Bone marrow (tissue), 2 donors: Measurements from ENCODE around the gene NRG2.
A peak's percentile ranks its signal among the peaks of the same experiment; 100 is the strongest.

Experiments used
- DNase-seq, 2 donors: peaks; one replicate each; lab custom pipeline; 2025; lab: John Stamatoyannopoulos, UW

Gene NRG2

DNA sequence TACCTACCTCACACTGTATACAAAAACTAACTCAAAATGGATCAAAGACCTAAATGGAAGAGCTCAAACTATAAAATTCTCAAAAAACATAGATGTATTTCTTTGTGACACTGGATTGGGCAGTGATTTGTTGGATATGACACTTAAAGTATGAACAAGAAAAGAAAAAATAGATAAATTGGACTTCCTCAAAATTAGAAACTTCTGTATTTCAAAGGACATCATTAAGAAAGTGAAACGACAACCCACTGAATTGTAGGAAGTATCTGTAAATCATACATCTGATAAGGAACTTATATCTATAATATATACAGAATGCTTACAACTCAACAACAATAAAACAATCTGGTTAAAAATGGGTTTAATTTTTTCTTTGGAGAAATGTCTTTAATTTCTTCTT, 96.7 kb downstream of the NRG2 start:
- peak in 1 of 2 donors; percentile 4 for DNase-seq

- DNase-seq, result no peak
These were observed 97.1 kb downstream of the NRG2 start for GRCh38 chr5:139946006-139946405.

GRCh38 chr5:139942243-139942642, 100.9 kb downstream of the NRG2 start:
- no peak for DNase-seq

DNA sequence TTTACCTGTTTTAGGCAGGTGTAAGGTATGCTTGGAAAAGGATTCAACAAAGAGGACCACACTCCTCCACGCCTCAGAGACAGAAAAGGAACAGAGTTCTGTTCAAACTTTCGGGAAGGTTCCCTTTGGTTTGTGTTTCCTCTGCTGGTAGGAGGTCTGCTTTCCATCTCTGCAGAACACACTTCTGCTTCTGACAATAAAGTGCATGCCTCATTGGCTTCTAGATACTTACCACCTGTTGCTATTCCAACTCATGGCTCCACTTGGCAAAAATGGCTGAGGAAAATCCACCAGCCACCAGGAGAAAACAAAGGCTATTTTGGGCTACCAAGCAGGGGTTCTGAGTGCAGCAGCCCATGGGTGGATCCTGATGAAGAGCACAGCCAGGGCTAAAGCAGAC, 112.7 kb downstream of the NRG2 start:
- no peak for DNase-seq

- DNase-seq, result no peak
These were observed 116.1 kb downstream of the NRG2 start for GRCh38 chr5:139926797-139927503.

DNA sequence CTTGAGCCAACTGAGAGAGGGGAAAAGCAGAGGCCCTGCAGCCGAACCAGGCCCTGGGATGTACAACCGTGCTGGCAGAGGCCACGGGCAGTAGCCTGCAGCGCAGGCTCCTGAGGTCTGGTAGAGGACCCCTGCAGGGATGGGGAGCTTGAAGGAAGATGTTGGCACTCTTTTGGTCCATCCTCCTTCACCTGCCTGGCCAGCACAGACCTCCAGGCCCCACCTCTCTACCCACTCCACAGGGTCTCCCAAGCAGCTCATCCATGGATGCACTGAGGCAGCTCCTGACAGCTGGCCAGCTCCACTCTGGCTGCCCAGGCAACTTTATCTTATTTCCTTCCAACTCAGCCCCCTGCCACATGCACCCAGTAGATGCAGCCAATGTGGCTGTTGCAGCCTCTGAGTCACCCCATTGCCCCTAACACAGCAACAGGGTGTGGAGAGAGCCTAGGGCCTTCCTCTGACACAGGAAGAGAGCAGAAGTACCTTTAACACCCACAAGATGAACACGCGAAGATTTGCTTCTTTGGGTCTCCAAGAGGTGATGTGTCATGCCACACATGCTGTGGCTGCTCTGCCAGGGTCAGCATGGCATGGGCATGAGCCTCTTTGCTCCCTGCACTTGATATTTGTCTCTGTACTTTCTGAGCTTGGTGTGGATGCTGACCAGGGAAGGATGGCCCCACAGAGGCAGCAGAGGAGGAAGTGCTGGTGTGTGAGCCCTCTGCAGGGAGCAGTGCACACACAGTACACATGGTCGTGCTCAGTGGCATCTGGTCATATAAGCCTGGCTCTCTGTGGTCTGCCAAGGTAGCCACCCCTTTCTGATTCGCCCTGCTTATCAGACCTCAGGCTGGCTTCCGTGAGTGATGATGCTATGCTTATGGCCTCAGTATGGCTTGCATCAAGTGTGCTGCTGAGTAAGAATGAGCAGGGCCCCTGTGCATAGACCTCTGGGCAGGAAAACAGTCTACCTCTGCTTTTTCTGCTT, 117.2 kb downstream of the NRG2 start:
- DNase-seq, result no peak

- no peak for DNase-seq
These were observed 117.9 kb downstream of the NRG2 start for GRCh38 chr5:139925216-139925562.

- DNase-seq, result no peak
These were observed 118.5 kb downstream of the NRG2 start for GRCh38 chr5:139924294-139925215.

DNA sequence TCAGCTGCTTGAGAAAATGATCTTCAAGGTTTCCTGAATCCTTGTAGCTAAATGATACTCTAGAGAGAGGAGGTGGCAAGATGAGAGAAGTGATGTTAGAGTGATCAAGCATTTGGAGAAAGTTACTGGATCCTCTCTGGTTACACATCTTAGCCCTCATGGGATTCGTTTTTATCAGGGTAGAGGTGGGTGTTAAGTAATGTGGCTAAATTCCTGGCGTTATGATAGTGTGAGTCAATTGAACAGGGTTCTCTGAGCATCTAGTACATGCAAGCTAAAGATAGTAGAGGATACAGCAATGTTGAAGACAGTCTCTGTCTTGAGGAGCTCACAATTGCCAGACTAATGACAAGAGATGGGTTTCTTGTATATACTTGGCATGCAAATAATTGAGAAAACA, 123.8 kb downstream of the NRG2 start:
- no peak for DNase-seq

DNA sequence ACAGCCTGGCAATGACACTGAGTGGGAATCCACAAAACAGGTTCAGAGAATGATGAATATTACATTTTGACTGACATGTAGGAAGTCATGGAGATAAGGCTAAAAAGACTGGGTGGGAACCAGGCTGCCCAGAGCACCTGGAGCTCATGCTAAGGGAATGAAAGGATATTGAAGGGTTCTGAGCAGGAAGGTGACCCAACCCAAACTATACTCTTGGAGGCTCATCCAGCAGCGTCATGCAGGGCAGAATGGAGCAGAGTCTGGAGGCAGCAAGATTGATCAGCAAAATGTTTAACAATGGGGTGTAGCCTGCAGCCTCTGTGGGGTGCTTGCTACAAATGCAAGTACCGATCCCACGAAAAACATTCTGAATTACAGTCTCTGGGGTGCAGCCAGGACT, 127.3 kb downstream of the NRG2 start:
- no peak for DNase-seq

DNA sequence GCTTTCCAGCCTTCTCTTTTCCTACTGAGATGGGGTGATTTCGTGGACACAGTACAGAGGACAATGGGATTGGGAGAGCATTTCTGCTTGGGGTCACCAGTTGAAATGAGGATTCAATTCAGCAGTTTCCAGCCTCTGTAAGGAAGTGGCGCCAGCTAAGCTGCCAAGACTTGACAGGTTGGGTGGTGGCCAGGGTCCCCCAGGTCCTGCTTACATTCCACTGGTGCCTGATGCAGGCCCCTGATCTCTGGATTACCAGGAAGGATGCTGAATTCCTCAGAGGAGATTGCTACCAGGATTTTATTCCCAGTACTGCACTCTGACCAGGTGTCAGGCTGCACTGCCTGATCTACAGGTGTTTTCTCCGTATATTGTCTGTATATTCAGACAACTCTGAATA, 127.8 kb downstream of the NRG2 start:
- no peak for DNase-seq

GRCh38 chr5:139914218-139914807, 128.8 kb downstream of the NRG2 start:
- no peak for DNase-seq

GRCh38 chr5:139912804-139913203, 130.3 kb downstream of the NRG2 start:
- DNase-seq, result no peak

DNA sequence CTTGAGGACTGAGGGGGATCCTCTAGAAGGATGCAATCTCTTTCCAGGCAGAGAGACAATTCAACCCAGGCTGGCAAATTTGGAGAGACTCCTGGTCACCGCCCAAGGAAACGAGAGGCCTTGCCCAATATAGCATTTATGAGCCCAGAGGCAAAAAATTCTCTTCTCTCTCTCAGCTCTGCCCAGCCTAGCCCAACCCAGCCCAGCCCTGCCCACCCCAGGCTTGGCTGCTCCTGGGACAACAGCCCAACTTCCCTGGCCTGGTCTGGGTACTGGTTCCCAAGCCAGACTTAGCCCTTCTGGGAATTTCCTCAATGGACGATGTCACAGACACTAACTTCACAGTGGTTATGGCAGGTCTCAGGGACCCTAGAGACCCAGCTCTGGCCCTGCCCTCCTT, 130.9 kb downstream of the NRG2 start:
- DNase-seq, result no peak

DNA sequence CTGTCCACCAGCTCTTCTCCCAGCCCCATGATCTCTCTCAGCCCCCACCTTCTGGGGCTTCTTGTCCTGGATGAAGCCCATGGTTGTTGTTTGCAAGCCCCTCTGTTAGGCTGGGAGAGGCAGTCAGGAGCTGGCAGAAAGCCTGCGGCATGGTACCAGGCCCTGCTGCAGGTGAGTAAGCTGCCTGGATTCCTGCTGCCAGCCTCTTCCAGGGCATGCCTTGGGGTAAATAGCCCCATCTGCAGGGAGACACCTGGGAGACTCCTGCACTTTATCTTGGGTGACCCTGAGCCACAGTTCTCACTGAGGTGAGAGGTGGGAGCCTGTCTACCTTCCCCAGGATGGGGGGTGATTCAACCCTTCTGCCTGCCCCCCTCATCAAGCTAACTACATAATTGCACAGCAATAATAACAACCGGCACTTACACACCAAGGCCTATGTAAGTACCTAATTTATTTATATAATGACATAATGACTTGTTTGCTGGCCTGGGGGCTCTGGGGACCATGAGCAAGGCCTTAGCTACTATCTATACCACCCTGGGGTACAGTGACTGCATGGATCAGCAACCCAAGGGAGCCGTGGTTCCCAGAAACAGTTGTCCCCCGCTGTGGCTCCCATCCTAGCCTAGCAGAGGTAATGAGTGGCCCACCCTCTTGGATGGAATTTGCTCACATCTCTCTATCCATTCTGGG, 131.5 kb downstream of the NRG2 start:
- DNase-seq, result no peak

DNA sequence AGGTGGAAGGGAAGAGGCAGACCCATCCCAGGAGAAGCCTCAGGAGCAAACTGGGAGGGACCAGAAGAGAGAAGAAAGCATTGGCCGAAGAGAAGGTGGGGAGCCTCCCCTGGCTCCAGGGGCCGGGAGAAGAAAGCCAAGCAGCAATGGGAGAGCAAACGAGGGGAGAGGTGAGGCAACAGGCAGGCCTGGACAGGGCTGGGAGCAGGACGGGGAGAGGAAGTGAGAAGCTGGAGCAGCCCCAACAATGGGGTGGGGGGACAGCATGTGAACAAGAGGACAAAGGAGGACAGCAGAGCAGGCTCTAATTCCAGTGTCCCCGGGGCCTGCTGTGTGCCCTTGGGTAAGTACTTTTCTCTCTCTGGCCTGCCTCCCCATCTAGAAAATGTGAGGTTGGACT, 132.2 kb downstream of the NRG2 start:
- DNase-seq, result no peak

DNA sequence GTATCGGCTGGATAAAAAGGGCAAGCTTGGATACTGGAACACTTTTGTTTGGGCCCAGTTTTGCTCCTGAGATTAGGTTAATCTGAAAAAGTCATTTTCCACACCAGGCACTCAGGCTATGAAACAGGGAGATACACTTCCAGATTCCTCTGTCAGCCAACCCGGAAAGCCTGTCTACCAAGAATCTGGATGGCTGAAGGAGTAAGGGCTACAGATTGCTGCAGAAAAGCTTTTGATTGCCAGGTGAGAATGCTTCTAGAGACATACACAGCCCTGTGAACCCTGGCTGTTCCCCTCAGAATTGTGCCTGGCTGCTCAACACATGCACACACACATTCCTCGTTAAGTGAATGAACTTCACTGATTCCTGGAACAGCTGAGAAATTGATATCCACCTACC, 133.1 kb downstream of the NRG2 start:
- DNase-seq, result no peak

GRCh38 chr5:139908749-139909148, 134.3 kb downstream of the NRG2 start:
- no peak for DNase-seq

DNA sequence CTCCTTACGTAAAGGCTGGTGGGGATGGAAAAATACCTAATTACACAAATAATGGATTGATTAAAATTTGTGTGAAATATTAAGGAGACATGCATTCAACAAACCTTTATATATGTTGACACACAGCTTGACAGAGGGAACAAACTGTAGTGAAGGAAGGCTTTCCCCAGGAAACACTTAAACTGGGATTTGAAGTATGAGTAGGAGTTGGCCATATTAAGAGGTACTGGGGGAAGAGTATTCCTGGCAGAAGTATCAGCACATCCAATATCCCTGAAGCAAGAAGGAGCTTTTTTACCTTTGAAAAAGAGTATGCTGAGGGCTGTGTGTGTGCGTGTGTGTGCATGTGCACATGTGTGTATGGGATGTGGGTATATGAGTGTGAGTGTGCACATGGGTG, 136.4 kb downstream of the NRG2 start:
- no peak for DNase-seq

DNA sequence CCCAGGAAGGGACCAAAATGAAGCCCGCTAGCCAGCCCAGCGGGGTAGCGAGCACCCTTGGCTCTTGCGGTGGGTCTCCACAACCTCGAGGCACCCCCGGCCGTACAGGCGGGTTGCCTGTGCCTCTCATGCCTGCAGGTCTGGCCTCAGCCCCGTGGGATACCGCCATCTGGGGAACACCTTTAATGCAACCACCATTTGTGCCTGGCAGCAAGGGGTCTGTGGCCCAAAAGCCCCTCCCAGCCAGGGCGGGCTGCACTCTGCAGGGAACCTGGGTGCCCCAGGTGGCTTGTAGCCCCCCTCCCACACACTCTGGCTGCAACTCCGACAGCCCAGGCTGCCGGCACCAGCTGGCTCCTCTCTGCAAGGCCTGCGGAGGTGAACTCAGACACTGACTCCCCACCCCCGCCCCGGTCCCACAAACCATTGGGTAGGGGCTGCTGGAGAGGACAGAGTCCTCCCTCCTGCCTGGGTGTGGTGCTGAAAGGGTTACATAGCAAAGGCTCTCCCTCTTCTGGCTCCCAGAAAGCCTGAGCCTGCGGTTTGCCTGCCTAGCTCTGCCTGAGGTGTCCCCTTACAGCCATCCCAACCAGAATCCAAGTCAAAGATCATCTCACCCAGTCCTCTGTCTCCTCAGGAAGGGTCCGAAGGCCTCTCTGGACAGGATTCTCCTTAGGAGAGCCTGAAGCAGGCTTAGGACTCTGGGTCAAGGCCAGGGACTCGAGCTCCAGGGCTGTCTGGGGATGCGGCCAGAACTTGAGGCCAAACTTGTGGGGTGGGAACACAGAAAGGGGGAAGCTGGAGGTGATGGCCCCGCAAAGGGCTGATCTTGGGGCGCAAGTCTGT, 138.1 kb downstream of the NRG2 start:
- no peak for DNase-seq

DNA sequence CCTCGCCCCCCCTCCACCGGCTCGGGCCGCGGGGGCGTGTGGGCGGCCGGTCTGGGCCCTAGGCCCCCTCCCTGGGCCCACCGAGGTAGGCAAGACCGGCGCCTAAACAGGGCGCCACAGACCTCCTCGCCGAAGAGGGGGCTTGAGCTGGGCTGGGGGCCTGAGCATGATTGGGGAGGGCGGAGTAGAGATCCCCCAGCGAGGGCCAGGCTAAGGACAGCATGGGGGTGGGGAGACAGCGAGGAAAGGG, 138.6 kb downstream of the NRG2 start:
- no peak for DNase-seq
